Coronary artery (tissue), 2 donors: ENCODE data around the gene SMIM15.

Experiments
- DNase-seq: peaks from one replicate; pipeline ENCODE4 v3.0.0-alpha.2; 2017; ENCODE audit warnings: low spot score
- H3K27ac ChIP-seq, 2 donors: fragments of 200-600 bp; sonication (generic); one replicate each; pipeline ENCODE4 v1.5.1; 2016 to 2019
- H3K4me3 ChIP-seq: fragments of 200-600 bp; sonication (generic); 2 replicates; pipeline ENCODE4 v1.5.1; 2016; ENCODE audit warnings: mild to moderate bottlenecking, moderate library complexity
- CTCF ChIP-seq: fragments of 200-600 bp; sonication (generic); IDR thresholded peaks from one replicate; pipeline ENCODE4 v1.5.1; 2019; ENCODE audit warnings: antibody characterized with exemption

The SMIM15 gene

DNA sequence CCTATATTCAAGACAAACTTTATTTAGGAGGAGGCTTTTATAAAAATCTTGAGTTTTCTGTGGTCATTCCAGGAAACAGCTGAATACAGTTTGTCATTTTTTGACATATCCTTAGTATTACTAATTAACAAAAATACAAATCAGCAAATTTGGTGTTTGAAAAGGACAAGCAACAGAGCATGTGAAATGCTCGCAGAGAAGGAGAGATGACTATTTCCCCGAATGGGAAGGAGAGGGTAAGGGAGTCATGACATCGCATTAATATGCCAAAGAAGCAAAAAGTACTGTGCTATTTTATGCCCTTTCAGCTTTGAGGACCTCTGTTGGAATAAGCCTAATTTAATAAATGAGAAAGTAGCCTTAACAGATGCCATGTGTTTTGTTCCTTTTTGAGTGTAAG lies 1.8 kb downstream of the SMIM15 start:
- DNase-seq, result no peak
- Histone ChIP-seq H3K27ac (no peak overlapping the region), H3K4me3 (no peak overlapping the region)
- TF ChIP-seq CTCF, result no peak

- no peak for TF ChIP-seq CTCF
- no peak overlapping the region for H3K27ac ChIP-seq
- no peak overlapping the region for H3K4me3 ChIP-seq
- no peak for DNase-seq
These were observed 2.4 kb downstream of the SMIM15 start for GRCh38 chr5:61159836-61160235.

GRCh38 chr5:61159070-61159469 lies 3.2 kb downstream of the SMIM15 start:
- TF ChIP-seq CTCF, result no peak
- no peak for DNase-seq
- no peak overlapping the region for H3K27ac ChIP-seq
- no peak overlapping the region for H3K4me3 ChIP-seq

GRCh38 chr5:61151893-61152292 lies 10.4 kb downstream of the SMIM15 start:
- no peak overlapping the region for H3K4me3 ChIP-seq
- no peak overlapping the region for H3K27ac ChIP-seq
- no peak for DNase-seq
- TF ChIP-seq CTCF, result no peak

- no peak for DNase-seq
- no peak for TF ChIP-seq CTCF
- H3K27ac ChIP-seq, result no peak overlapping the region
- no peak overlapping the region for H3K4me3 ChIP-seq
These were observed 13.8 kb downstream of the SMIM15 start for GRCh38 chr5:61148515-61148914.

- DNase-seq, result no peak
- Histone ChIP-seq H3K27ac (no peak overlapping the region), H3K4me3 (no peak overlapping the region)
- TF ChIP-seq CTCF, result no peak
These were observed 19.5 kb downstream of the SMIM15 start for GRCh38 chr5:61142811-61143210.

GRCh38 chr5:61142391-61142790 lies 19.9 kb downstream of the SMIM15 start:
- Histone ChIP-seq H3K4me3 (no peak overlapping the region), H3K27ac (no peak overlapping the region)
- TF ChIP-seq CTCF, result no peak
- DNase-seq, result no peak
